Caco-2 (cell line): Measurements from ENCODE around the gene RTF2. TPM values are rescaled to one million over a fixed set of nuclear protein-coding genes. Genes with fewer than 3 reads are reported as not detected.

Experiments used
- BruUV-seq: library from RNA; stranded (reverse); fragments of 400-500 nt; replicated peaks from 2 replicates; lab custom pipeline; 2021; lab: Mats Ljungman, UMichigan
- CTCF ChIA-PET: fragments of 300-600 bp; sonication (Branson Sonifier 250); formaldehyde crosslinking; loops from one replicate; lab custom pipeline; 2022; ENCODE audit warnings: antibody characterized with exemption; lab: Charles Lee
- POLR2A ChIA-PET: fragments of 300-600 bp; sonication (Branson Sonifier 250); formaldehyde crosslinking; loops from one replicate; lab custom pipeline; 2022; ENCODE audit warnings: antibody characterized with exemption; lab: Charles Lee
- DNase-seq, 2 experiments: peaks; one replicate each; pipeline versions ENCODE4 v3.0.0 to v3.0.0-alpha.2; 2020 to 2022
- H3K27me3 ChIP-seq: replicated peaks from 2 replicates; pipeline ENCODE4 v1.6.0; 2011; ENCODE audit warnings: low read length; ENCODE audit not compliant: control insufficient read depth, insufficient read depth
- H3K36me3 ChIP-seq: 2 replicates; pipeline ENCODE4 v1.5.1; 2011; ENCODE audit warnings: low read length; ENCODE audit not compliant: control insufficient read depth, insufficient read depth
- H3K4me1 ChIP-seq: fragments of 250-450 bp; sonication (Bioruptor Pico); 2 replicates; pipeline ENCODE4 v1.5.1; 2020; ENCODE audit warnings: mild to moderate bottlenecking
- H3K4me3 ChIP-seq: 2 replicates; pipeline ENCODE4 v1.5.1; 2011; ENCODE audit warnings: low read depth, mild to moderate bottlenecking, control low read depth, low read length
- H3K9me3 ChIP-seq: fragments of 250-450 bp; sonication (Bioruptor Pico); 2 replicates; pipeline ENCODE4 v1.5.1; 2020; ENCODE audit warnings: mild to moderate bottlenecking, moderate library complexity
- H3K27ac Mint-ChIP-seq: one replicate; pipeline ENCODE4 v1.8.0; 2022; ENCODE audit warnings: mixed read lengths; ENCODE audit not compliant: unreplicated experiment
- H3K27me3 Mint-ChIP-seq: one replicate; pipeline ENCODE4 v1.8.0; 2022; ENCODE audit warnings: mixed read lengths; ENCODE audit not compliant: insufficient read depth, unreplicated experiment
- H3K36me3 Mint-ChIP-seq: one replicate; pipeline ENCODE4 v1.8.0; 2022; ENCODE audit warnings: mild to moderate bottlenecking, mixed read lengths; ENCODE audit not compliant: insufficient read depth, unreplicated experiment
- H3K4me1 Mint-ChIP-seq: one replicate; pipeline ENCODE4 v1.8.0; 2022; ENCODE audit warnings: low read depth, mixed read lengths; ENCODE audit not compliant: unreplicated experiment
- H3K4me3 Mint-ChIP-seq: one replicate; pipeline ENCODE4 v1.8.0; 2022; ENCODE audit warnings: mild to moderate bottlenecking, moderate library complexity, mixed read lengths; ENCODE audit not compliant: unreplicated experiment
- H3K9me3 Mint-ChIP-seq: one replicate; pipeline ENCODE4 v1.8.0; 2022; ENCODE audit warnings: mixed read lengths; ENCODE audit not compliant: unreplicated experiment
- CTCF ChIP-seq, 2 experiments: fragments of 200-600 bp in 1 of 2; IDR thresholded peaks; 1 replicate in 1 of 2; 2 replicates in 1 of 2; pipeline versions ENCODE4 v1.5.1 to v1.8.0; 2011 to 2022; ENCODE audit warnings: antibody characterized with exemption in 1 of 2, control low read depth in 1 of 2, inconsistent platforms in 1 of 2, low read depth in 1 of 2, low read length in 1 of 2, mild to moderate bottlenecking in 1 of 2, moderate library complexity in 1 of 2; ENCODE audit not compliant: insufficient read depth in 1 of 2, severe bottlenecking in 1 of 2, unreplicated experiment in 1 of 2
- intact Hi-C: fragments of 100-400 bp; cut with micrococcal nuclease; formaldehyde crosslinking; loops from one replicate; pipeline ENCODE4 v1.10.0; 2022; ENCODE audit not compliant: unreplicated experiment
- total RNA-seq: library from RNA; stranded (reverse); gene quantifications from 2 replicates; pipeline ENCODE4 v1.2.3, GENCODE V29; 2022

RTF2 gene
- total RNA-seq, 1 experiment from 2014 or later, result 157 TPM

GRCh38 chr20:56437196-56437960 is 31.0 kb upstream of the RTF2 start:
- H3K9me3 Mint-ChIP-seq, result no peaks in the 10 kb centered on the region
- intact Hi-C loops, result no loop called here
- DNase-seq, result no peak
- no peaks in the 10 kb centered on the region for H3K36me3 ChIP-seq
- no peaks in the 10 kb centered on the region for H3K9me3 ChIP-seq
- H3K27me3 Mint-ChIP-seq, result no peaks in the 10 kb centered on the region
- H3K4me1 ChIP-seq, result 0 out of 2 replicates have a peak, but pooled peaks cover 6% of the 10 kb centered on the region
- H3K36me3 Mint-ChIP-seq, result no peaks in the 10 kb centered on the region
- no peak overlapping the region for H3K27ac Mint-ChIP-seq
- no peak for TF ChIP-seq CTCF (IDR thresholded peaks at IDR 0.05; ENCODE audit: insufficient read depth in 1 of 2, low read depth in 1 of 2, low read length in 1 of 2, severe bottlenecking in 1 of 2, unreplicated experiment in 1 of 2)
- no peak overlapping the region for H3K4me3 ChIP-seq
- no peak overlapping the region for H3K4me3 Mint-ChIP-seq
- ChIA-PET POLR2A (no interaction called here), CTCF (no interaction called here)
- BruUV-seq, result no TSS peak
- H3K4me1 Mint-ChIP-seq, result no peaks in the 10 kb centered on the region
- H3K27me3 ChIP-seq, result no peaks in the 10 kb centered on the region

DNA sequence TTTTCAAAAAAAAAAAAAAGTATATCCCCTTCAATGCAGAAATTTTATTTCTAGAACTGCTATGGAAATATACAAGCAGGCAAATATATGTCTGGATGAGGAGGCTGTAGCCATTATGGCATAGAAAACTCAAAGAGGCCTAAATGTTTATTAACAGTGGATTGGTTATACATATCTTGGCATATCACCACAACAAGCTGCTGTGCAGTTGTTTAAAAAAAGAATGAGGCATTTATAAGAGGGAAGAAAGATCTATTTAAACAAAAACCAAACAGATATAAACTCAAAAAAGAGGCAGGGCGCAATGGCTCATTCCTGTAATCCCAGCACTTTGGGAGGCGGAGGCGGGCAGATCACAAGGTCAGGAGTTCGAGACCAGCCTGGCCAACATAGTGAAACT is 30.1 kb upstream of the RTF2 start:
- H3K27ac Mint-ChIP-seq, result no peak overlapping the region
- intact Hi-C loops, result no loop called here
- H3K36me3 Mint-ChIP-seq, result no peaks in the 10 kb centered on the region
- BruUV-seq, result no TSS peak
- H3K36me3 ChIP-seq, result no peaks in the 10 kb centered on the region
- no peaks in the 10 kb centered on the region for H3K9me3 Mint-ChIP-seq
- DNase-seq, result no peak
- no peak for TF ChIP-seq CTCF (IDR thresholded peaks at IDR 0.05; ENCODE audit: insufficient read depth in 1 of 2, low read depth in 1 of 2, low read length in 1 of 2, severe bottlenecking in 1 of 2, unreplicated experiment in 1 of 2)
- CTCF ChIA-PET, result no interaction called here
- H3K27me3 Mint-ChIP-seq, result no peaks in the 10 kb centered on the region
- no peak overlapping the region for H3K4me3 Mint-ChIP-seq
- no peaks in the 10 kb centered on the region for H3K4me1 Mint-ChIP-seq
- no peaks in the 10 kb centered on the region for H3K9me3 ChIP-seq
- no peak overlapping the region for H3K4me3 ChIP-seq
- POLR2A ChIA-PET, result no interaction called here
- H3K27me3 ChIP-seq, result no peaks in the 10 kb centered on the region
- 0 out of 2 replicates have a peak, but pooled peaks cover 6% of the 10 kb centered on the region for H3K4me1 ChIP-seq

- no TSS peak for BruUV-seq
- ChIA-PET CTCF (no interaction called here), POLR2A (no interaction called here)
- Histone ChIP-seq H3K4me3 (no peak overlapping the region), H3K9me3 (no peaks in the 10 kb centered on the region), H3K36me3 (no peaks in the 10 kb centered on the region), H3K27me3 (no peaks in the 10 kb centered on the region), H3K4me1 (0 out of 2 replicates have a peak, but pooled peaks cover 6% of the 10 kb centered on the region)
- Mint-ChIP-seq H3K4me3 (no peak overlapping the region), H3K36me3 (no peaks in the 10 kb centered on the region), H3K9me3 (no peaks in the 10 kb centered on the region), H3K4me1 (no peaks in the 10 kb centered on the region), H3K27ac (no peak overlapping the region), H3K27me3 (no peaks in the 10 kb centered on the region)
- TF ChIP-seq CTCF (IDR thresholded peaks at IDR 0.05; ENCODE audit: insufficient read depth in 1 of 2, low read depth in 1 of 2, low read length in 1 of 2, severe bottlenecking in 1 of 2, unreplicated experiment in 1 of 2), result no peak
- intact Hi-C loops, result no loop called here
- DNase-seq, result no peak
Observed at GRCh38 chr20:56439771-56440291, 28.6 kb upstream of the RTF2 start.
